Trophoblast cell (in vitro differentiated cells and primary cell): ENCODE measurements around the gene TTC9. TPM values are rescaled to one million over a fixed set of nuclear protein-coding genes. Genes with fewer than 3 reads are reported as not detected.

Source experiments
- DNase-seq, 2 donors: peaks; one replicate each; pipeline ENCODE4 v3.0.0-alpha.2; 2016
- H2AFZ ChIP-seq: 2 replicates; pipeline ENCODE4 v1.6.1; 2013; ENCODE audit warnings: low read length, moderate library complexity, mild to moderate bottlenecking; ENCODE audit not compliant: insufficient read depth, poor library complexity
- H2AK5ac ChIP-seq: 2 replicates; pipeline ENCODE4 v1.6.1; 2013; ENCODE audit warnings: mild to moderate bottlenecking, low read length
- H2BK120ac ChIP-seq: 2 replicates; pipeline ENCODE4 v1.6.1; 2013; ENCODE audit warnings: low read length, mild to moderate bottlenecking, moderate library complexity; ENCODE audit not compliant: insufficient read depth, poor library complexity
- H2BK12ac ChIP-seq: 2 replicates; pipeline ENCODE4 v1.6.1; 2013; ENCODE audit warnings: mild to moderate bottlenecking, low read length, moderate library complexity
- H2BK5ac ChIP-seq: 2 replicates; pipeline ENCODE4 v1.6.1; 2013; ENCODE audit warnings: low read length, low read depth, moderate library complexity, mild to moderate bottlenecking; ENCODE audit not compliant: poor library complexity
- H3K14ac ChIP-seq: 2 replicates; pipeline ENCODE4 v1.6.1; 2013; ENCODE audit warnings: mild to moderate bottlenecking, low read length
- H3K18ac ChIP-seq: 2 replicates; pipeline ENCODE4 v1.6.1; 2013; ENCODE audit warnings: mild to moderate bottlenecking, low read length
- H3K23ac ChIP-seq: 2 replicates; pipeline ENCODE4 v1.6.1; 2013; ENCODE audit warnings: low read length
- H3K27ac ChIP-seq: 2 replicates; pipeline ENCODE4 v1.5.1; 2013; ENCODE audit warnings: low read depth, mild to moderate bottlenecking, inconsistent platforms, low read length, moderate library complexity
- H3K27me3 ChIP-seq: 2 replicates; pipeline ENCODE4 v1.6.1; 2013; ENCODE audit warnings: inconsistent platforms, mild to moderate bottlenecking, low read length, moderate library complexity; ENCODE audit not compliant: insufficient read depth
- H3K36me3 ChIP-seq, 2 experiments: 1 replicate in 1 of 2; 2 replicates in 1 of 2; pipeline ENCODE4 v1.6.1; 2013; ENCODE audit warnings: low read length in 2 of 2, mild to moderate bottlenecking in 2 of 2, moderate library complexity in 1 of 2; ENCODE audit not compliant: insufficient read depth in 2 of 2, control insufficient read depth in 1 of 2
- H3K4ac ChIP-seq: 2 replicates; pipeline ENCODE4 v1.6.1; 2013; ENCODE audit warnings: low read depth, mild to moderate bottlenecking, low read length, moderate library complexity
- H3K4me1 ChIP-seq, 2 experiments: 1 replicate in 1 of 2; 2 replicates in 1 of 2; pipeline ENCODE4 v1.6.1; 2013; ENCODE audit warnings: low read length in 2 of 2, mild to moderate bottlenecking in 2 of 2, moderate library complexity in 1 of 2; ENCODE audit not compliant: insufficient read depth in 2 of 2, control insufficient read depth in 1 of 2
- H3K4me2 ChIP-seq: 2 replicates; pipeline ENCODE4 v1.6.1; 2013; ENCODE audit warnings: inconsistent platforms, mild to moderate bottlenecking, low read length, moderate library complexity
- H3K4me3 ChIP-seq: 2 replicates; pipeline ENCODE4 v1.5.1; 2013; ENCODE audit warnings: mild to moderate bottlenecking, low read depth, low read length, inconsistent platforms
- H3K79me1 ChIP-seq: one replicate; pipeline ENCODE4 v1.6.1; 2013; ENCODE audit warnings: low read length
- H3K79me2 ChIP-seq: 2 replicates; pipeline ENCODE4 v1.6.1; 2013; ENCODE audit warnings: low read length, mild to moderate bottlenecking; ENCODE audit not compliant: control insufficient read depth, insufficient read depth, poor library complexity
- H3K9ac ChIP-seq: 2 replicates; pipeline ENCODE4 v1.6.1; 2013; ENCODE audit warnings: mild to moderate bottlenecking, low read length
- H3K9me3 ChIP-seq: 2 replicates; pipeline ENCODE4 v1.6.1; 2013; ENCODE audit warnings: low read depth, mild to moderate bottlenecking, control low read depth, inconsistent platforms, low read length; ENCODE audit not compliant: insufficient read depth
- H4K12ac ChIP-seq: 2 replicates; pipeline ENCODE4 v1.6.1; 2013; ENCODE audit warnings: low read depth, mild to moderate bottlenecking, low read length, moderate library complexity
- H4K8ac ChIP-seq: 2 replicates; pipeline ENCODE4 v1.6.1; 2013; ENCODE audit warnings: low read depth, mild to moderate bottlenecking, low read length, moderate library complexity
- H4K91ac ChIP-seq: one replicate; pipeline ENCODE4 v1.6.1; 2013; ENCODE audit warnings: low read depth, mild to moderate bottlenecking, low read length, moderate library complexity
- WGBS: extraction: QIAGEN DNeasy Blood & Tissue Kit; methylation state at CpG from one replicate; pipeline ENCODE4 v1.1.7; 2013; ENCODE audit warnings: missing lambda C conversion rate; ENCODE audit not compliant: insufficient read length, insufficient coverage; ENCODE audit errors: extremely low coverage; 5-methylcytosine and 5-hydroxymethylcytosine counted together
- polyA plus RNA-seq: library from polyadenylated mRNA; stranded (reverse); fragments of 200-250 nt; gene quantifications from 2 replicates; pipeline ENCODE4 v1.2.3, GENCODE V29; 2013

The TTC9 gene
- 2.4 and 2.6 TPM in 2 replicates for polyA plus RNA-seq

DNA sequence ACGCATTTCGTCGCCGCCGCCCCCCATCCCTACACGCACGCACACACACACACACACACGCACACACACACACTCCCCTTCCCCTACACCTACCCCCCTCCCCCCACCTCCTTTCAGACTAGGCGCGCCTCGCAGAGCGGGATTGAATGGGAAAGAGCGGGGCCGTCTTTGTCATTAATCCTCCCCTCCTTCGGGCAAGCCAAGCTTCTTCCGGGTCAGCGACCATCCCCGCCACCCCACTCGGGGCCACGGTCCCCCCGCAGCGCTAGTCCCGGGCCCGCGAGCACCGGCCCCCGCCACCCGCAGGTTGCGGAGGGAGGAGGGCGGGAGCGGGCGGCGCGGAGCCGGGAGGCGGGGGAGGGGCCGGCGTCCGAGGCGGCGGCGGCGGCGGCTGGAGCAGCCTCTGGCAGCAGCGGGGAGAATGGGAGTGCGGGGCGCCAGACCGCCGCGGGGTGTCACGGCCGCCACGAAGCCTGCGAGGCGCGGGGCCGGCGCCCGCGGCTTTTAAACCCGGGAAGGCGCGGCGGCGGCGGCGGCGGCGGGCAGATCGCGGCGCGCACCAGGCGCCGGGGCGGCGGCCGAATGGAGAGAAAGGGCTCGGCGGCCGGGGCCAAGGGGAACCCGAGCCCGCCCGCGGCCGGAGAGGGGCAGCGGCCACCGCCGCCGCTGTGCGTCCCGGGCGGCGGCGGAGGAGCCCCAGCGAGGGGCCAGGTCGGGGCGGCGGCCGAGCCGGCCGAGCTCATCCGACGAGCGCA lies at the start of gene TTC9:
TTC9 (plus strand) TSS at position 369 of the 755 bp plus-strand sequence; CDS start at position 583, 214 bp downstream.
- peak in 1 of 2 donors; percentile 21 for DNase-seq
- Histone ChIP-seq H4K91ac (peak within 1 kb of the TSS; percentile 82), H3K9ac (peak within 1 kb of the TSS; percentile 75), H3K79me2 (peaks cover 6% of the 10 kb centered on the region), H3K36me3 (no peaks in the 10 kb centered on the region), H3K4me1 (peaks cover 10 to 11% of the 10 kb centered on the region in 2 experiments), H3K23ac (no peak within 1 kb of the TSS), H3K4me2 (peak within 1 kb of the TSS; percentile 65), H4K12ac (peak within 1 kb of the TSS; percentile 26), H3K4ac (peak within 1 kb of the TSS; percentile 88), H3K18ac (peak within 1 kb of the TSS; percentile 89), H4K8ac (peak within 1 kb of the TSS; percentile 76), H2BK120ac (peak within 1 kb of the TSS; percentile 28), H3K4me3 (peak within 1 kb of the TSS; percentile 79), H2BK12ac (peak within 1 kb of the TSS; percentile 53), H3K79me1 (peaks cover 5% of the 10 kb centered on the region), H3K9me3 (no peaks in the 10 kb centered on the region), H3K27ac (no peak within 1 kb of the TSS), H2AFZ (peak within 1 kb of the TSS; percentile 97), H3K27me3 (no peaks in the 10 kb centered on the region), H2AK5ac (no peak within 1 kb of the TSS), H3K14ac (peak within 1 kb of the TSS; percentile 50), H2BK5ac (no peak within 1 kb of the TSS)
- no CpG with 5 or more reads among the region's 105 CpGs for WGBS

DNA sequence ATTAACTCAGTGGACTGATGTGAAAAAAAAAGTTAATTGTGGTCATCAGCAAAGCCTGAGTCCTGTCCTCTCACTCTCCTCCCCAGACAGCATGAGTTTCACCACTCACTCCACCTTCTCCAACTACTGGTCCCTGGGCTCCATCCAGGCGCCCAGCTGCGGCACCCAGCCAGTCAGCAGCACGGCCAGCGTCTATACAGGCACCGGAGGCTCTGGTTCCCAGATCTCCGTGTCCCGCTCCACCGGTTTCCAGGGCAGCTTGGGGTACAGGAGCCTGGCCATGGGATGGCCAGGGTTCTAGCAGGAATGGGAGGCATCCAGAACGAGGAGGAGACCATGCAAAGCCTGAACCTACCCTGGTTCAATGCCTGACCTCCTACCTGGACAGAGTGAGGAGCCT lies 47.3 kb upstream of the TTC9 start:
- no peak overlapping the region for H2BK120ac ChIP-seq
- whole genome bisulfite sequencing = no CpG with 5 or more reads among the region's 9 CpGs
- no peak overlapping the region for H2AFZ ChIP-seq
- no peak overlapping the region for H2BK5ac ChIP-seq
- H4K12ac ChIP-seq = no peak overlapping the region
- H3K79me2 ChIP-seq = peaks cover 5% of the 10 kb centered on the region
- no peak overlapping the region for H3K4me2 ChIP-seq
- no peak overlapping the region for H3K14ac ChIP-seq
- no peak overlapping the region for H3K9ac ChIP-seq
- no peak overlapping the region for H2BK12ac ChIP-seq
- H3K4me3 ChIP-seq = no peak overlapping the region
- no peaks in the 10 kb centered on the region for H3K9me3 ChIP-seq
- no peak overlapping the region for H4K8ac ChIP-seq
- H3K36me3 ChIP-seq = peaks cover 15 to 37% of the 10 kb centered on the region in 2 experiments
- no peaks in the 10 kb centered on the region for H3K27me3 ChIP-seq
- no peaks in the 10 kb centered on the region for H3K79me1 ChIP-seq
- H3K27ac ChIP-seq = no peak overlapping the region
- peaks cover 0 to 3% of the 10 kb centered on the region in 2 experiments for H3K4me1 ChIP-seq
- H2AK5ac ChIP-seq = no peak overlapping the region
- H4K91ac ChIP-seq = no peak overlapping the region
- H3K4ac ChIP-seq = no peak overlapping the region
- H3K23ac ChIP-seq = no peak overlapping the region
- DNase-seq = no peak
- peak overlapping the region; percentile 8 for H3K18ac ChIP-seq

GRCh38 chr14:70595443-70596185 lies 46.1 kb upstream of the TTC9 start:
- Histone ChIP-seq H4K12ac (no peak overlapping the region), H3K79me2 (peaks cover 10% of the 10 kb centered on the region), H2AFZ (no peak overlapping the region), H3K23ac (no peak overlapping the region), H4K91ac (no peak overlapping the region), H2AK5ac (no peak overlapping the region), H3K4me1 (peaks cover 0 to 4% of the 10 kb centered on the region in 2 experiments), H3K27ac (no peak overlapping the region), H3K79me1 (peaks cover 2% of the 10 kb centered on the region), H3K27me3 (no peaks in the 10 kb centered on the region), H3K4me3 (no peak overlapping the region), H2BK120ac (no peak overlapping the region), H3K14ac (no peak overlapping the region), H3K36me3 (peaks cover 15 to 33% of the 10 kb centered on the region in 2 experiments), H4K8ac (no peak overlapping the region), H3K18ac (no peak overlapping the region), H2BK5ac (no peak overlapping the region), H3K9ac (no peak overlapping the region), H3K9me3 (no peaks in the 10 kb centered on the region), H3K4me2 (no peak overlapping the region), H3K4ac (no peak overlapping the region), H2BK12ac (no peak overlapping the region)
- no peak for DNase-seq
- no CpG with 5 or more reads among the region's 9 CpGs for WGBS

DNA sequence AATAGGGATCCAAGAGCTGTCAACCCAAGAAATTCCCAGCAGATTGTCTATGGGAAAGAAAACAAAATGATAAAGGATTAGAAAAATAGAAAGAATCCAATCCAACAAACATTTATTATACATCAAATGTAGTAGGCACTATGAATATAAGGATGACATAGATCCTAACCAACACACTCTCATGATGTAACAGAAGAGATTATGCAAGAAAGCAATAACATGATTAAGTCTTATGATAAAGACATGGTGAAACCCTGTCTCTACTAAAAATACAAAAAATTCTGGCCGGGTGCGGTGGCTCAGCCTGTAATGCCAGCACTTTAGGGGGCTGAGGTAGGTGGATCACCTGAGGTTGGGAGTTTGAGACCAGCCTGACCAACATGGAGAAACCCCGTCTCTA lies 44.0 kb upstream of the TTC9 start:
- no CpG with 5 or more reads among the region's 3 CpGs for WGBS

More for the DNA sequence above, 44.0 kb upstream of the TTC9 start:
- H2BK12ac ChIP-seq = no peak overlapping the region
- no peaks in the 10 kb centered on the region for H3K27me3 ChIP-seq
- no peak overlapping the region for H2AFZ ChIP-seq
- no peaks in the 10 kb centered on the region for H3K9me3 ChIP-seq
- peaks cover 0 to 6% of the 10 kb centered on the region in 2 experiments for H3K4me1 ChIP-seq
- H3K79me2 ChIP-seq = peaks cover 10% of the 10 kb centered on the region
- H4K12ac ChIP-seq = no peak overlapping the region
- no peak overlapping the region for H4K91ac ChIP-seq
- peaks cover 4% of the 10 kb centered on the region for H3K79me1 ChIP-seq
- H3K4ac ChIP-seq = peak overlapping the region; percentile 86
- H4K8ac ChIP-seq = no peak overlapping the region
- no peak overlapping the region for H2BK120ac ChIP-seq
- H3K4me2 ChIP-seq = no peak overlapping the region
- no peak overlapping the region for H3K18ac ChIP-seq
- H3K36me3 ChIP-seq = peaks cover 15 to 25% of the 10 kb centered on the region in 2 experiments
- no peak overlapping the region for H3K23ac ChIP-seq
- no peak overlapping the region for H3K9ac ChIP-seq
- H2AK5ac ChIP-seq = no peak overlapping the region
- no peak overlapping the region for H2BK5ac ChIP-seq
- DNase-seq = no peak
- no peak overlapping the region for H3K4me3 ChIP-seq
- H3K14ac ChIP-seq = no peak overlapping the region
- no peak overlapping the region for H3K27ac ChIP-seq
